ENCODE measurements around the gene PLCB1.
"Not testable (repeated sequence)": the region's sequence is repeated elsewhere in the genome, so short reads cannot be mapped to it uniquely, and the experiment has no call there.

Gene PLCB1

DNA sequence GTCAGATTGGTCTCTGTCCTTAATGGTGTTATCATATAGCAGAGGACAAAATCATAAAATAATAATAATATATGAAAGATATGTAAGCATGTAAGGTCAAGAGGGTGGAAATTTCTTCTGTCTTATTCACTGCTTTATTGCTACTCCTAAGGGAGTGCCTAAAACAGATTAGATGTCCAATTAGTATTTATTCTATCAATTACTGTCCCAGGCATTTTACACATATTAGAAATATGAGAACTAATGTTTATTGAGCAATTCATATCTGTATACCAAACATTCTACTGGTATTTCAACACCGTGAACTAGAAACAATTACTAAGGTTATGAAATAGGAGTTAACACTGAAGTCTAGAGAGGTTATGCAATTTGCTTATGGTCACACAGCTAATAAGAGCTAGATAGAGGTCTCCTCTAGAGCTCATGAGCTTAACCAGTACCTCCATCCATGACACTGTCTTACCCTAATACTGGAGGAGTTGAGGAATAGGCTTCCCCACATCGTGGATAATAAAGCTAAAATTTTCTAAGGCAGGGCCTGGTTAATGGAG, 302.3 kb downstream of the PLCB1 start:
- TF ChIP-seq, protein P1, sequence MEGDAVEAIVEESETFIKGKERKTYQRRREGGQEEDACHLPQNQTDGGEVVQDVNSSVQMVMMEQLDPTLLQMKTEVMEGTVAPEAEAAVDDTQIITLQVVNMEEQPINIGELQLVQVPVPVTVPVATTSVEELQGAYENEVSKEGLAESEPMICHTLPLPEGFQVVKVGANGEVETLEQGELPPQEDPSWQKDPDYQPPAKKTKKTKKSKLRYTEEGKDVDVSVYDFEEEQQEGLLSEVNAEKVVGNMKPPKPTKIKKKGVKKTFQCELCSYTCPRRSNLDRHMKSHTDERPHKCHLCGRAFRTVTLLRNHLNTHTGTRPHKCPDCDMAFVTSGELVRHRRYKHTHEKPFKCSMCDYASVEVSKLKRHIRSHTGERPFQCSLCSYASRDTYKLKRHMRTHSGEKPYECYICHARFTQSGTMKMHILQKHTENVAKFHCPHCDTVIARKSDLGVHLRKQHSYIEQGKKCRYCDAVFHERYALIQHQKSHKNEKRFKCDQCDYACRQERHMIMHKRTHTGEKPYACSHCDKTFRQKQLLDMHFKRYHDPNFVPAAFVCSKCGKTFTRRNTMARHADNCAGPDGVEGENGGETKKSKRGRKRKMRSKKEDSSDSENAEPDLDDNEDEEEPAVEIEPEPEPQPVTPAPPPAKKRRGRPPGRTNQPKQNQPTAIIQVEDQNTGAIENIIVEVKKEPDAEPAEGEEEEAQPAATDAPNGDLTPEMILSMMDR (IDR thresholded peaks at IDR 0.05; ENCODE audit: low read depth, low read length): no peak
- no peak for DNase-seq (ENCODE audit: low read depth, low spot score)
- no peak overlapping the region for H3K4me3 ChIP-seq (ENCODE audit: low read depth, low read length)
- in situ Hi-C loops (cut with HindIII; ENCODE audit: low sequenced_read_pairs): no loop called here

DNA sequence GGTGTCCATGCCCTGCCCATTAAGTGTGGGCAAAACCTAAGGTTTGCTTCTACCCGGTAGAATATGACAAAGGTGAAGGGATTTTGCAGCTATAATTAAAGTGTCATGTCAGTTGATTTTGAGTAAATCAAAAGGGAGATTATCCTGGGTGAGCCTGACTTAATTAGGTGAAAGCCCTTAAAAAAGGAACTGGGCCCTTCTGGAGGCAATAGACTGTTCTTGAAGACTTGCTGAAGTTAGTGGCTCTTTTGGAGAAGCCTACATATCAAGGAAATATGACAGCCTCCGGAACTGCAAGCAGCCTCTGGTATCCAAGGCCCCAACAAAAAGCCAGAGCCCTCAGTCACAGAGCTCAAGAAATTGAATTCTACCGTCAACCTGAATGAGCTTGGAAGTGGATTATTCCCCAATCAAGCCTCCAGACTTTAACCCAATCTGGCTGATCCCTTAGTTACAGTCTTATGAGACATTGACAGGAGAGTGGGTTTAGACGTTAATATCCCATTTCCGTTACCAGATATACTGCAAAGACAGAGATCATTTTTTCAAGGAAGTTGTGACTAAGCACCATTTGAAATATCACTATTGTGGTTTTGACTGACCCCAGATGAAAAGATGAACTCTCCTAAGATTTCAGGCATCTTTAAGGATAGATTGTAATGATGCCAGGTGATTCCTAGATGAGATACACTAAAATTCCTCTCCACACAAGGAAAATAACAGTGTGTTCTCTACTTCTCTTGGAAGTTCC, 303.4 kb downstream of the PLCB1 start:
- no peak overlapping the region for H3K4me3 ChIP-seq (ENCODE audit: low read depth, low read length)
- in situ Hi-C loops (cut with HindIII; ENCODE audit: low sequenced_read_pairs): no loop called here
- DNase-seq (ENCODE audit: low read depth, low spot score): no peak
- TF ChIP-seq, protein P1 (IDR thresholded peaks at IDR 0.05; ENCODE audit: low read depth, low read length): no peak

- DNase-seq (ENCODE audit: low read depth, low spot score); H3K4me3 ChIP-seq (ENCODE audit: low read depth, low read length); in situ Hi-C loops (cut with HindIII; ENCODE audit: low sequenced_read_pairs): not testable (repeated sequence)
Measured at GRCh38 chr20:8436938-8437337, 304.9 kb downstream of the PLCB1 start.

GRCh38 chr20:8438748-8439147, 306.7 kb downstream of the PLCB1 start:
- TF ChIP-seq, protein P1 (IDR thresholded peaks at IDR 0.05; ENCODE audit: low read depth, low read length): no peak
- no peak overlapping the region for H3K4me3 ChIP-seq (ENCODE audit: low read depth, low read length)
- DNase-seq (ENCODE audit: low read depth, low spot score): no peak
- in situ Hi-C loops (cut with HindIII; ENCODE audit: low sequenced_read_pairs): no loop called here

DNA sequence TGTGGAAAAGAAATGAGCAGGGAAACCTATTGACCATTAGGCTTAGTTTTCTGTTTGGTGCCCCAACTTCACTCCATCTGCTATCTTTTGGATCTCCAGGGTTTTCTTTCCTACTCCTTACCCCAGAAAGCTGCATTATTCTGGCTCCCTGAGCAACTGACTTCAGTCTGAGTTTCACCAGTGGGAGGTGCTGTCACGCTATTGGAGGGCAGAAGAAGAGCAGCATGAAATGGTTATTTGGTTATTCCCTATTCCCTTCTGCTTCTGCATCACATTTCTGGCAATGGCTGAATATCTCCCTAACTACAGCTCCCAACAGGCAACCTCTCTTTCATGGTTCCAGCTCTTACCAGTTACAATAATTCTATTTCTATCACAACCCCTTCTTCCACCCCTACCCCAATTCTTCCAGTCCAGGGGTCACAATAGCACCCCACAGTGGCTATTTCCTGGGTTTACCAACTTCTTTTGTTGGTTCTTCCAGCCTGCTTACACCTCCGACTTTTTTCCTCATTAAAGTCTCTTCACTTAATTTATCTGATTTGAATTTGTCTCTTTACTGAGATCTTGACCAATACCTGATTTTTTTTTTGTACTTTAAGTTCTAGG, 311.5 kb downstream of the PLCB1 start:
- in situ Hi-C loops (cut with HindIII; ENCODE audit: low sequenced_read_pairs): no loop called here
- no peak for DNase-seq (ENCODE audit: low read depth, low spot score)
- TF ChIP-seq, protein P1 (IDR thresholded peaks at IDR 0.05; ENCODE audit: low read depth, low read length): no peak
- H3K4me3 ChIP-seq (ENCODE audit: low read depth, low read length): no peak overlapping the region

- no peak for DNase-seq (ENCODE audit: low read depth, low spot score)
- TF ChIP-seq, protein P1 (IDR thresholded peaks at IDR 0.05; ENCODE audit: low read depth, low read length): no peak
- no peak overlapping the region for H3K4me3 ChIP-seq (ENCODE audit: low read depth, low read length)
- in situ Hi-C loops (cut with HindIII; ENCODE audit: low sequenced_read_pairs): no loop called here
Measured at GRCh38 chr20:8447262-8448120, 315.4 kb downstream of the PLCB1 start.

All from astrocyte of the spinal cord (primary cell).